ENCODE measurements around the gene MAPKAP1. TPM values are rescaled to one million over a fixed set of nuclear protein-coding genes. Genes with fewer than 3 reads are reported as not detected.

Gene MAPKAP1
- total RNA-seq, 1 donor from 2014 or later, result 127 TPM

GRCh38 chr9:125413579-125413978 is 293.4 kb downstream of the MAPKAP1 start:
- intact Hi-C loops (cut with micrococcal nuclease), result no loop called here
- no peak for DNase-seq
- TF ChIP-seq CTCF (IDR thresholded peaks at IDR 0.05; ENCODE audit: borderline replicate concordance), result no peak

DNA sequence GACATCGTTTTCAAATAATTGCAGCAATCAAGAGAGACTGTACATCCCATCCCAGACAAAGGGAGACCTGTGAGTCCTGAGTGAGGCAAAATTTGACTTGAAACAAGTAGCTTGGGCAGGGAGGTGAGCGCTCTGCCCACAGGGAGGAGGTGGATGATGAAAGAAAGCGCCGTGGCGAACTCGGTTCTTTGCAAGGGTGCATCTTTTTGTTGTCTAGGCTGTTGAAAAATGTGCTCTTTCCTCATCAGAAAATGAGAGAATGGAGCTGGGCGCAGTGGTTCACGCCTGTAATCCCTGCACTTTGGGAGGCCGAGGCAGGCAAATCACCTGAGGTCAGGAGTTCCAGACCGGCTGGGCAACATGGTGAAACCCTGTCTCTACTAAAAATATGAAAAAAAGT is 294.8 kb downstream of the MAPKAP1 start:
- Histone ChIP-seq H3K36me3 (no peaks in the 10 kb centered on the region), H3K27ac (replicated peaks) (no peak overlapping the region), H3K4me3 (no peak overlapping the region), H3K4me1 (peaks cover 12% of the 10 kb centered on the region), H3K27me3 (ENCODE audit: low read depth) (peaks cover under 1% of the 10 kb centered on the region), H3K9me3 (replicated peaks) (no peaks in the 10 kb centered on the region)
- DNase-seq, result no peak
- no peak for TF ChIP-seq CTCF (IDR thresholded peaks at IDR 0.05; ENCODE audit: borderline replicate concordance)
- intact Hi-C loops (cut with micrococcal nuclease), result no loop called here

More at GRCh38 chr9:125413579-125413978, 293.4 kb downstream of the MAPKAP1 start:
- no peaks in the 10 kb centered on the region for H3K27me3 ChIP-seq (ENCODE audit: low read depth)
- no peaks in the 10 kb centered on the region for H3K36me3 ChIP-seq
- no peak overlapping the region for H3K27ac ChIP-seq (replicated peaks)
- H3K9me3 ChIP-seq (replicated peaks), result no peaks in the 10 kb centered on the region
- H3K4me1 ChIP-seq, result peaks cover 1% of the 10 kb centered on the region
- no peak overlapping the region for H3K4me3 ChIP-seq

GRCh38 chr9:125411171-125411756 is 295.7 kb downstream of the MAPKAP1 start:
- H3K4me1 ChIP-seq, result peaks cover 12% of the 10 kb centered on the region
- H3K27ac ChIP-seq (replicated peaks), result no peak overlapping the region
- H3K27me3 ChIP-seq (ENCODE audit: low read depth), result peaks cover 7% of the 10 kb centered on the region
- H3K36me3 ChIP-seq, result no peaks in the 10 kb centered on the region
- intact Hi-C loops (cut with micrococcal nuclease), result no loop called here
- no peaks in the 10 kb centered on the region for H3K9me3 ChIP-seq (replicated peaks)
- TF ChIP-seq CTCF (IDR thresholded peaks at IDR 0.05; ENCODE audit: borderline replicate concordance), result no peak
- no peak for DNase-seq
- H3K4me3 ChIP-seq, result no peak overlapping the region

- no peak for DNase-seq
- H3K36me3 ChIP-seq, result no peaks in the 10 kb centered on the region
- H3K9me3 ChIP-seq (replicated peaks), result no peaks in the 10 kb centered on the region
- H3K27ac ChIP-seq (replicated peaks), result no peak overlapping the region
- no peak for TF ChIP-seq CTCF (IDR thresholded peaks at IDR 0.05; ENCODE audit: borderline replicate concordance)
- intact Hi-C loops (cut with micrococcal nuclease), result no loop called here
- peaks cover 7% of the 10 kb centered on the region for H3K27me3 ChIP-seq (ENCODE audit: low read depth)
- H3K4me1 ChIP-seq, result peaks cover 12% of the 10 kb centered on the region
- no peak overlapping the region for H3K4me3 ChIP-seq
These were observed 296.5 kb downstream of the MAPKAP1 start for GRCh38 chr9:125410522-125410894.

- H3K36me3 ChIP-seq, result no peaks in the 10 kb centered on the region
- peaks cover 7% of the 10 kb centered on the region for H3K27me3 ChIP-seq (ENCODE audit: low read depth)
- intact Hi-C loops (cut with micrococcal nuclease), result loop anchor here (5.0 kb wide), 1 partner anchor 222 kb away; no protein-coding TSS in a partner anchor
- DNase-seq, result no peak
- TF ChIP-seq CTCF (IDR thresholded peaks at IDR 0.05; ENCODE audit: borderline replicate concordance), result no peak
- peaks cover 12% of the 10 kb centered on the region for H3K4me1 ChIP-seq
- no peaks in the 10 kb centered on the region for H3K9me3 ChIP-seq (replicated peaks)
- H3K4me3 ChIP-seq, result no peak overlapping the region
- no peak overlapping the region for H3K27ac ChIP-seq (replicated peaks)
These were observed 297.1 kb downstream of the MAPKAP1 start for GRCh38 chr9:125409637-125410521.

Measured in left ventricle myocardium inferior (tissue), 1 donor.